Lower leg skin (tissue), 3 donors: Measurements from ENCODE around the gene SFSWAP.

Experiments used
- CTCF ChIP-seq, 3 donors: fragments of 450-650 bp; IDR thresholded peaks; one replicate each; pipeline ENCODE4 v1.5.1; 2016; ENCODE audit warnings: antibody characterized with exemption in 3 of 3, mild to moderate bottlenecking in 3 of 3, moderate library complexity in 2 of 3
- POLR2A ChIP-seq, 2 donors: fragments of 450-650 bp; IDR thresholded peaks; one replicate each; pipeline ENCODE4 v1.6.1; 2016 to 2017; ENCODE audit warnings: antibody characterized with exemption in 2 of 2, mild to moderate bottlenecking in 1 of 2, moderate library complexity in 1 of 2

GRCh38 chr12:131783915-131784541, 73.1 kb downstream of the SFSWAP start:
- TF ChIP-seq CTCF (IDR thresholded peaks at IDR 0.05), result no peak
- no peak for TF ChIP-seq POLR2A (IDR thresholded peaks at IDR 0.05)
